Measurements from ENCODE around the gene BIRC3. TPM values are rescaled to one million over a fixed set of nuclear protein-coding genes. Genes with fewer than 3 reads are reported as not detected.
A peak's percentile ranks its signal among the peaks of the same experiment; 100 is the strongest.
"Not testable (repeated sequence)": the region's sequence is repeated elsewhere in the genome, so short reads cannot be mapped to it uniquely, and the experiment has no call there.

The BIRC3 gene
- total RNA-seq, 1 experiment from 2014 or later, result 65.4 TPM

DNA sequence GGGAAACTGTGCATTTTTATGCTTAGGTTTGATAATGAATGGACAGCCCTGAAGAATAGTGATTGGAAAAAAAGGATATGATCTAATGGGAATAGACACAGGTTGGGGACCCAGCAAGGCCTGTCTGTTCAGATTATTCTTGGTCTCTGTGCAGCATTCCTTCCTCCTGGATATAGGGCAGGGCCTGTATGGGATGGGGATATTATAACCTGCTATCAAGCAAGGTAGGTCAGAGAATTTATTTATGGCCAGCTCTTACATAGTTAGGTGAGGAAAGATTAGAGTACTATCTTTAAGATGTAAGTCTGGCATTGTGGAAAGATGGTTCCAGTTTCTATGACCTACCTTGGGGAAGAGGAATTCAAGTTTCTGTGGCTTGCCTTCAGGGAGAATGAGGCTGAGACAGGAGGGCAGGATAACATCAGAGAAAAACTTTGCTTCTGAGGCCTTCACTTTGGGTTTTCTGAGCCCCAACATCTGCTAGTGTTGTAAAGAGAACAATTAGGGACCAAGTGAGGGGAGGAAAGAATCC is 21.3 kb downstream of the BIRC3 start:
- Histone ChIP-seq H3K27ac (ENCODE audit: low read length) (peak overlapping the region; percentile 23), H3K27me3 (ENCODE audit: control insufficient read depth, insufficient read depth, low read length) (no peaks in the 10 kb centered on the region), H3K9me3 (ENCODE audit: control insufficient read depth, insufficient read depth, low read depth, low read length) (no peaks in the 10 kb centered on the region), H3K4me3 (ENCODE audit: low read depth in 2 of 2, low read length in 2 of 2) (no peak overlapping the region), H3K36me3 (ENCODE audit: control insufficient read depth, insufficient read depth, low read length) (peaks cover 18% of the 10 kb centered on the region), H3K4me1 (ENCODE audit: control insufficient read depth, insufficient read depth, low read length) (peaks cover 13% of the 10 kb centered on the region)
- DNase-seq (ENCODE audit: low read depth, low spot score), result no peak
- no TSS peak for BruUV-seq (replicated peaks)
- POLR2A ChIA-PET, result no interaction called here
- in situ Hi-C loops (cut with HindIII; ENCODE audit: low pct_unique_long_range_greater_than_20kb, low sequenced_read_pairs), result no loop called here
- CTCF ChIA-PET, result no interaction called here
- peak; percentile 54; the same call in 1 of the 2 replicates for TF ChIP-seq POLR2AphosphoS5 (IDR thresholded peaks at IDR 0.05; ENCODE audit: low read depth, low read length)
- TF ChIP-seq, protein P1, sequence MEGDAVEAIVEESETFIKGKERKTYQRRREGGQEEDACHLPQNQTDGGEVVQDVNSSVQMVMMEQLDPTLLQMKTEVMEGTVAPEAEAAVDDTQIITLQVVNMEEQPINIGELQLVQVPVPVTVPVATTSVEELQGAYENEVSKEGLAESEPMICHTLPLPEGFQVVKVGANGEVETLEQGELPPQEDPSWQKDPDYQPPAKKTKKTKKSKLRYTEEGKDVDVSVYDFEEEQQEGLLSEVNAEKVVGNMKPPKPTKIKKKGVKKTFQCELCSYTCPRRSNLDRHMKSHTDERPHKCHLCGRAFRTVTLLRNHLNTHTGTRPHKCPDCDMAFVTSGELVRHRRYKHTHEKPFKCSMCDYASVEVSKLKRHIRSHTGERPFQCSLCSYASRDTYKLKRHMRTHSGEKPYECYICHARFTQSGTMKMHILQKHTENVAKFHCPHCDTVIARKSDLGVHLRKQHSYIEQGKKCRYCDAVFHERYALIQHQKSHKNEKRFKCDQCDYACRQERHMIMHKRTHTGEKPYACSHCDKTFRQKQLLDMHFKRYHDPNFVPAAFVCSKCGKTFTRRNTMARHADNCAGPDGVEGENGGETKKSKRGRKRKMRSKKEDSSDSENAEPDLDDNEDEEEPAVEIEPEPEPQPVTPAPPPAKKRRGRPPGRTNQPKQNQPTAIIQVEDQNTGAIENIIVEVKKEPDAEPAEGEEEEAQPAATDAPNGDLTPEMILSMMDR (IDR thresholded peaks at IDR 0.05), result no peak
- TF ChIP-seq, protein P2, sequence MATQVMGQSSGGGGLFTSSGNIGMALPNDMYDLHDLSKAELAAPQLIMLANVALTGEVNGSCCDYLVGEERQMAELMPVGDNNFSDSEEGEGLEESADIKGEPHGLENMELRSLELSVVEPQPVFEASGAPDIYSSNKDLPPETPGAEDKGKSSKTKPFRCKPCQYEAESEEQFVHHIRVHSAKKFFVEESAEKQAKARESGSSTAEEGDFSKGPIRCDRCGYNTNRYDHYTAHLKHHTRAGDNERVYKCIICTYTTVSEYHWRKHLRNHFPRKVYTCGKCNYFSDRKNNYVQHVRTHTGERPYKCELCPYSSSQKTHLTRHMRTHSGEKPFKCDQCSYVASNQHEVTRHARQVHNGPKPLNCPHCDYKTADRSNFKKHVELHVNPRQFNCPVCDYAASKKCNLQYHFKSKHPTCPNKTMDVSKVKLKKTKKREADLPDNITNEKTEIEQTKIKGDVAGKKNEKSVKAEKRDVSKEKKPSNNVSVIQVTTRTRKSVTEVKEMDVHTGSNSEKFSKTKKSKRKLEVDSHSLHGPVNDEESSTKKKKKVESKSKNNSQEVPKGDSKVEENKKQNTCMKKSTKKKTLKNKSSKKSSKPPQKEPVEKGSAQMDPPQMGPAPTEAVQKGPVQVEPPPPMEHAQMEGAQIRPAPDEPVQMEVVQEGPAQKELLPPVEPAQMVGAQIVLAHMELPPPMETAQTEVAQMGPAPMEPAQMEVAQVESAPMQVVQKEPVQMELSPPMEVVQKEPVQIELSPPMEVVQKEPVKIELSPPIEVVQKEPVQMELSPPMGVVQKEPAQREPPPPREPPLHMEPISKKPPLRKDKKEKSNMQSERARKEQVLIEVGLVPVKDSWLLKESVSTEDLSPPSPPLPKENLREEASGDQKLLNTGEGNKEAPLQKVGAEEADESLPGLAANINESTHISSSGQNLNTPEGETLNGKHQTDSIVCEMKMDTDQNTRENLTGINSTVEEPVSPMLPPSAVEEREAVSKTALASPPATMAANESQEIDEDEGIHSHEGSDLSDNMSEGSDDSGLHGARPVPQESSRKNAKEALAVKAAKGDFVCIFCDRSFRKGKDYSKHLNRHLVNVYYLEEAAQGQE (IDR thresholded peaks at IDR 0.05; ENCODE audit: insufficient read depth in 1 of 2, low read depth in 2 of 2, low read length in 1 of 2), result no peak
- intact Hi-C loops (cut with micrococcal nuclease; ENCODE audit: unreplicated experiment), result no loop called here
- no peak for ATAC-seq

DNA sequence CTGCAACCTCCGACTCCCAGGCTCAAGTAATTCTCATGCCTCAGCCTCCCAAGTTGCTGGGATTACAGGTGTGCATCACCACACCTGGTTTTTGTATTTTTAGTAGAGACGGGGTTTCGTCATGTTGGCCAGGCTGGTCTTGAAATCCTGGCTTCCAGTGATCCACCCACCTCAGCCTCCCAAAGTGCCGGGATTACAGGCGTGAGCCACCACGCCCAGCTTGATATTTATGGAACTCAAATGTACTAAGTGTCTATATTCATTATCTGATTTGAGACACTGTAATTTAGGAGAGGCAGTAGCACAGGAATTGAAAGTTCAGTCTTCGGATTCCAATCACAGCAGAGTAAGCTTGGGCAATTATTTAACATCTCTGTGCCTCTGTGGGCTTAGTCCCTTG is 24.0 kb downstream of the BIRC3 start:
- intact Hi-C loops (cut with micrococcal nuclease; ENCODE audit: unreplicated experiment), result loop anchor here (1.0 to 5.0 kb wide), 3 partner anchors 154 to 326 kb away; no protein-coding TSS in a partner anchor
- CTCF ChIA-PET, result interaction anchor here (0.6 to 2.5 kb wide), 10 partner anchors 15 to 325 kb away, joined by 3 to 26 read pairs (median 8); no protein-coding TSS in a partner anchor
- POLR2A ChIA-PET, result not testable (repeated sequence)

DNA sequence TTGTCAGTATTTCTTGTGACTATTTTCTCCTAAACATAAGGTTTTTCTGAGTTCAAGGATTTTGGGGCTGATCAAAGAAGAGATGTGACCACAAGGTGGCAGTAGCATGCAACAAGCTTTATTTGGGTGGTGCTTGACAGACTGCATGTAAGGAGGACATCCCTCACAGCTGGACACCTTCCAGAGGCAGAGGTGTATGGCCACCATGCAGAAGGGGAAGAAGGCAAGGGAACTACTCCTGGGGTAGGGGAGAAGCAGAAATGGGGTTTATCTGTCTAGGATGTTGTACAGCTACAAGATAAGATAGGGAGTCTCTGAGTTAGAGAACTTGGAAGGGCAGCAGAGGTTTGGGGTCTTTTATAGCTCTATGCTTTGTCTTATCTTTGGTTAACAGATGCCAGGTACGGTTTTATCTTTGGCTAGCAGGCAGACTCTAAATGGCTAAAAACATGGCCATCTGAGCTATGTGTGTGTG is 24.6 kb downstream of the BIRC3 start:
- ATAC-seq, result peak; percentile 70
- no peak overlapping the region for H3K4me3 ChIP-seq (ENCODE audit: low read depth in 2 of 2, low read length in 2 of 2)
- peaks cover 13% of the 10 kb centered on the region for H3K36me3 ChIP-seq (ENCODE audit: control insufficient read depth, insufficient read depth, low read length)
- TF ChIP-seq POLR2AphosphoS5 (IDR thresholded peaks at IDR 0.05; ENCODE audit: low read depth, low read length) (0 out of 2 replicates have a peak, but pooled peaks have one; percentile 20), SIN3A (IDR thresholded peaks at IDR 0.05; ENCODE audit: borderline replicate concordance, insufficient read depth, low read depth, low read length) (no peak), TCF7L2 (IDR thresholded peaks at IDR 0.05; ENCODE audit: low read depth, low read length) (peak; percentile 51; the same call in 1 of the 2 replicates)
- TF ChIP-seq, protein P2 (IDR thresholded peaks at IDR 0.05; ENCODE audit: insufficient read depth in 1 of 2, low read depth in 2 of 2, low read length in 1 of 2), result no peak; a peak in 1 of 4 replicates
- TF ChIP-seq, protein P1 (IDR thresholded peaks at IDR 0.05), result peak; percentile 91
- ChIA-PET POLR2A (no interaction called here), CTCF (interaction anchor here (0.6 to 2.5 kb wide), 13 partner anchors 8 to 377 kb away, joined by 3 to 26 read pairs (median 7); no protein-coding TSS in a partner anchor)
- no peaks in the 10 kb centered on the region for H3K9me3 ChIP-seq (ENCODE audit: control insufficient read depth, insufficient read depth, low read depth, low read length)
- intact Hi-C loops (cut with micrococcal nuclease; ENCODE audit: unreplicated experiment), result loop anchor here (1.0 to 5.0 kb wide), 3 partner anchors 153 to 325 kb away; no protein-coding TSS in a partner anchor
- in situ Hi-C loops (cut with HindIII; ENCODE audit: low pct_unique_long_range_greater_than_20kb, low sequenced_read_pairs), result no loop called here
- no peak for DNase-seq (ENCODE audit: low read depth, low spot score)
- peak overlapping the region; percentile 75 for H3K27ac ChIP-seq (ENCODE audit: low read length)
- H3K4me1 ChIP-seq (ENCODE audit: control insufficient read depth, insufficient read depth, low read length), result peaks cover 38% of the 10 kb centered on the region
- BruUV-seq (replicated peaks), result no TSS peak
- no peaks in the 10 kb centered on the region for H3K27me3 ChIP-seq (ENCODE audit: control insufficient read depth, insufficient read depth, low read length)

More for the DNA sequence above, 24.0 kb downstream of the BIRC3 start:
- Histone ChIP-seq H3K4me1 (ENCODE audit: control insufficient read depth, insufficient read depth, low read length) (peaks cover 38% of the 10 kb centered on the region), H3K27ac (ENCODE audit: low read length) (peak overlapping the region; percentile 82), H3K36me3 (ENCODE audit: control insufficient read depth, insufficient read depth, low read length) (peaks cover 18% of the 10 kb centered on the region)
- H3K4me3 ChIP-seq (ENCODE audit: low read depth in 2 of 2, low read length in 2 of 2); BruUV-seq (replicated peaks); in situ Hi-C loops (cut with HindIII; ENCODE audit: low pct_unique_long_range_greater_than_20kb, low sequenced_read_pairs); H3K27me3 ChIP-seq (ENCODE audit: control insufficient read depth, insufficient read depth, low read length); H3K9me3 ChIP-seq (ENCODE audit: control insufficient read depth, insufficient read depth, low read depth, low read length); DNase-seq (ENCODE audit: low read depth, low spot score): not testable (repeated sequence)
- ATAC-seq, result peak; percentile 19; the same call in 1 of the 2 replicates
